H1 (cell line): ENCODE results near the gene CDCA5. TPM values are rescaled to one million over a fixed set of nuclear protein-coding genes. Genes with fewer than 3 reads are reported as not detected.
A peak's percentile ranks its signal among the peaks of the same experiment; 100 is the strongest.

Experiments used
- ASH2L ChIP-seq: fragments of 200-600, 300-600 bp; sonication (generic); IDR thresholded peaks from one replicate; pipeline ENCODE4 v1.7.1; 2017; ENCODE audit warnings: low read length
- ATF3 ChIP-seq: IDR thresholded peaks from 2 replicates; pipeline ENCODE4 v1.6.1; 2011; ENCODE audit warnings: low read depth, mild to moderate bottlenecking, low read length; ENCODE audit not compliant: insufficient read depth
- CHD2 ChIP-seq: IDR thresholded peaks from 2 replicates; pipeline ENCODE4 v1.6.1; 2012; ENCODE audit warnings: low read length, improper control_type of control experiment
- CREB1 ChIP-seq: IDR thresholded peaks from 2 replicates; pipeline ENCODE4 v1.6.1; 2012; ENCODE audit warnings: inconsistent platforms
- CTBP2 ChIP-seq: IDR thresholded peaks from 2 replicates; pipeline ENCODE4 v1.7.0; 2011; ENCODE audit warnings: borderline replicate concordance, mild to moderate bottlenecking, moderate library complexity, mixed read lengths, low read length; ENCODE audit not compliant: insufficient read depth, insufficient read length
- EP300 ChIP-seq, 2 experiments: IDR thresholded peaks; 1 replicate in 1 of 2; 2 replicates in 1 of 2; pipeline ENCODE4 v1.6.1; 2011 to 2012; ENCODE audit warnings: low read depth in 2 of 2, low read length in 2 of 2, mild to moderate bottlenecking in 2 of 2, borderline replicate concordance in 1 of 2, inconsistent platforms in 1 of 2, moderate library complexity in 1 of 2
- EZH2 ChIP-seq: fragments of 200-600 bp; sonication (generic); IDR thresholded peaks from 2 replicates; pipeline ENCODE4 v1.7.1; 2012; ENCODE audit warnings: low read depth, mild to moderate bottlenecking, moderate library complexity, low read length, inconsistent platforms; ENCODE audit not compliant: severe bottlenecking
- HDAC6 ChIP-seq: IDR thresholded peaks from one replicate; pipeline ENCODE4 v1.7.1; 2012; ENCODE audit warnings: low read depth, mild to moderate bottlenecking, inconsistent platforms, low read length, moderate library complexity
- JUND ChIP-seq: IDR thresholded peaks from 2 replicates; pipeline ENCODE4 v1.6.1; 2011; ENCODE audit warnings: mild to moderate bottlenecking, improper control_type of control experiment, low read length
- KDM1A ChIP-seq: fragments of 200-600, 300-600 bp; sonication (generic); IDR thresholded peaks from 2 replicates; pipeline ENCODE4 v1.7.1; 2016; ENCODE audit warnings: mild to moderate bottlenecking, low read length, borderline replicate concordance
- KDM4A ChIP-seq: IDR thresholded peaks from one replicate; pipeline ENCODE4 v1.7.1; 2012; ENCODE audit warnings: low read depth, mild to moderate bottlenecking, moderate library complexity, low read length, inconsistent platforms; ENCODE audit not compliant: severe bottlenecking
- NANOG ChIP-seq: IDR thresholded peaks from 2 replicates; pipeline ENCODE4 v1.6.1; 2011; ENCODE audit warnings: low read length, low read depth, mild to moderate bottlenecking, inconsistent platforms; ENCODE audit not compliant: insufficient read depth, poor library complexity, severe bottlenecking
- NRF1 ChIP-seq: IDR thresholded peaks from 2 replicates; pipeline ENCODE4 v1.6.1; 2011; ENCODE audit warnings: mild to moderate bottlenecking, low read depth, low read length, improper control_type of control experiment
- PHF8 ChIP-seq: fragments of 200-600 bp; sonication (generic); conservative IDR thresholded peaks from 2 replicates; pipeline ENCODE4 v1.7.1; 2012; ENCODE audit warnings: low read depth, mild to moderate bottlenecking, inconsistent platforms, low read length, moderate library complexity
- POLR2A ChIP-seq, 2 experiments: IDR thresholded peaks; 1 replicate in 1 of 2; 2 replicates in 1 of 2; pipeline ENCODE4 v1.6.1; 2011; ENCODE audit warnings: low read depth in 2 of 2, low read length in 2 of 2, mild to moderate bottlenecking in 2 of 2; ENCODE audit errors: control extremely low read depth in 1 of 2
- POLR2AphosphoS5 ChIP-seq: IDR thresholded peaks from 2 replicates; pipeline ENCODE4 v1.6.1; 2011; ENCODE audit warnings: low read depth, low read length
- RNF2 ChIP-seq: fragments of 200-900, 300-1000 bp; sonication (generic); IDR thresholded peaks from 2 replicates; pipeline ENCODE4 v1.7.1; 2016; ENCODE audit warnings: borderline replicate concordance, low read depth, mild to moderate bottlenecking, antibody characterized with exemption, low read length; ENCODE audit not compliant: poor library complexity, severe bottlenecking; ENCODE audit errors: missing control alignments
- SP1 ChIP-seq: IDR thresholded peaks from 2 replicates; pipeline ENCODE4 v1.6.1; 2011; ENCODE audit warnings: low read depth, low read length
- SP2 ChIP-seq: IDR thresholded peaks from 2 replicates; pipeline ENCODE4 v1.6.1; 2012; ENCODE audit warnings: mild to moderate bottlenecking, low read length, inconsistent platforms
- SRF ChIP-seq: IDR thresholded peaks from 2 replicates; pipeline ENCODE4 v1.6.1; 2011; ENCODE audit warnings: mild to moderate bottlenecking, low read depth, low read length, moderate library complexity
- TAF7 ChIP-seq: optimal IDR thresholded peaks from 2 replicates; pipeline ENCODE3; 2011; ENCODE audit warnings: low read depth, mild to moderate bottlenecking, inconsistent platforms, low read length, moderate library complexity, borderline replicate concordance
- TCF12 ChIP-seq: IDR thresholded peaks from 2 replicates; pipeline ENCODE4 v1.6.1; 2011; ENCODE audit warnings: low read depth, mild to moderate bottlenecking, low read length
- ZNF274 ChIP-seq: IDR thresholded peaks from 2 replicates; pipeline ENCODE4 v1.7.0; 2012; ENCODE audit warnings: low read length, borderline replicate concordance; ENCODE audit errors: extremely low read depth
- polyA plus RNA-seq, 7 experiments: library from polyadenylated mRNA; depleted of rRNA in 3 of 7; stranded (reverse) in 5 of 7; unstranded in 2 of 7; fragments of >200 nt in 5 of 7; fragments of 200-250 nt in 2 of 7; gene quantifications; 1 replicate in 5 of 7; 2 replicates in 1 of 7; 4 replicates in 1 of 7; pipeline versions ENCODE4 v1.2.1 to v1.2.3, GENCODE V29; 2011 to 2013; ENCODE audit warnings: missing spikeins in 2 of 7, mixed read lengths in 2 of 7
- total RNA-seq: library from RNA; stranded (reverse); fragmentation: NEBNext Ultra II Directional; extraction: Animal tissue kit (Norgen Biotek cat#: 25700); gene quantifications from 2 replicates; pipeline ENCODE4 v1.2.1, GENCODE V29; 2021
- TF ChIP-seq, protein P1 (sequence below): IDR thresholded peaks from 2 replicates; pipeline ENCODE4 v1.6.1; 2012; ENCODE audit warnings: inconsistent platforms

The CDCA5 gene
- total and polyA plus RNA-seq, 2 of the 8 experiments (the other 6 are each of a cell fraction or from before 2014, with no cell fraction given) = 39.2 to 87.0 TPM

- TF ChIP-seq SP2 (no peak), PHF8 (peak; percentile 93), EZH2 (no peak), TAF7 (peak; percentile 76), TCF12 (no peak), ASH2L (peak; percentile 96), CREB1 (peak; percentile 100), EP300 (IDR thresholded peaks at IDR 0.05; ENCODE audit: borderline replicate concordance in 1 of 2, low read depth in 2 of 2, low read length in 2 of 2) (peak in 1 of 2 experiments; percentile 36; a peak in 1 of 3 replicates), KDM4A (peak; percentile 94), HDAC6 (no peak), KDM1A (no peak), NRF1 (no peak), NANOG (no peak), JUND (peak; percentile 42; the same call in 1 of the 2 replicates), RNF2 (no peak), SRF (peak; percentile 79), POLR2A (IDR thresholded peaks at IDR 0.05; ENCODE audit: control extremely low read depth in 1 of 2, low read depth in 2 of 2, low read length in 2 of 2) (peak; percentile 54 to 85), ZNF274 (no peak), POLR2AphosphoS5 (peak; percentile 67), ATF3 (peak; percentile 91), CTBP2 (no peak), CHD2 (peak; percentile 66), SP1 (peak; percentile 78)
- TF ChIP-seq, protein P1, sequence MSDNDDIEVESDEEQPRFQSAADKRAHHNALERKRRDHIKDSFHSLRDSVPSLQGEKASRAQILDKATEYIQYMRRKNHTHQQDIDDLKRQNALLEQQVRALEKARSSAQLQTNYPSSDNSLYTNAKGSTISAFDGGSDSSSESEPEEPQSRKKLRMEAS = peak; percentile 79
These were observed at the start of gene CDCA5, which contains the start of gene ZFPL1 (continued) for GRCh38 chr11:65083834-65084597.
